GM23338 (cell line): Measurements from ENCODE around the gene MBD5. TPM values are rescaled to one million over a fixed set of nuclear protein-coding genes. Genes with fewer than 3 reads are reported as not detected.

Source experiments
- ATAC-seq: fragments of 200-7000 bp; cut with Tn5 transposase; 3 replicates; pipeline ENCODE4 v1.9.1; 2020
- DNase-seq: peaks from one replicate; pipeline ENCODE4 v3.0.0-alpha.2; 2015; ENCODE audit warnings: low spot score
- H2AFZ ChIP-seq: fragments of 200-600 bp; sonication (generic); 2 replicates; pipeline ENCODE4 v1.8.0; 2016; ENCODE audit warnings: antibody characterized with exemption, mild to moderate bottlenecking, moderate library complexity
- H3F3A ChIP-seq: fragments of 200-600 bp; sonication (generic); replicated peaks from 2 replicates; pipeline ENCODE4 v1.8.0; 2017; ENCODE audit warnings: antibody characterized with exemption, mixed run types, low read depth
- H3K27ac ChIP-seq: fragments of 200-600 bp; sonication (generic); 2 replicates; pipeline ENCODE4 v1.6.1; 2016; ENCODE audit warnings: low read depth
- H3K27me3 ChIP-seq: fragments of 200-600 bp; sonication (generic); 2 replicates; pipeline ENCODE4 v1.8.0; 2016; ENCODE audit warnings: mild to moderate bottlenecking, mixed run types, moderate library complexity; ENCODE audit not compliant: insufficient read depth
- H3K36me3 ChIP-seq: fragments of 200-600 bp; sonication (generic); 2 replicates; pipeline ENCODE4 v1.8.0; 2016; ENCODE audit warnings: mild to moderate bottlenecking; ENCODE audit not compliant: insufficient read depth
- H3K4me1 ChIP-seq: fragments of 200-600 bp; sonication (generic); 2 replicates; pipeline ENCODE4 v1.8.0; 2016; ENCODE audit warnings: mild to moderate bottlenecking, moderate library complexity; ENCODE audit not compliant: insufficient read depth
- H3K4me2 ChIP-seq: fragments of 200-600 bp; sonication (generic); 2 replicates; pipeline ENCODE4 v1.7.1; 2017; ENCODE audit warnings: mixed run types
- H3K4me3 ChIP-seq: fragments of 200-600 bp; sonication (generic); 2 replicates; pipeline ENCODE4 v1.6.1; 2016; ENCODE audit warnings: mixed run types
- H3K79me2 ChIP-seq: fragments of 200-600 bp; sonication (generic); replicated peaks from 2 replicates; pipeline ENCODE4 v1.8.0; 2017; ENCODE audit warnings: mild to moderate bottlenecking; ENCODE audit not compliant: insufficient read depth
- H3K9me2 ChIP-seq: fragments of 200-600 bp; sonication (generic); 2 replicates; pipeline ENCODE4 v1.8.0; 2017; ENCODE audit not compliant: insufficient read depth
- H4K20me1 ChIP-seq: fragments of 200-600 bp; sonication (generic); replicated peaks from 2 replicates; pipeline ENCODE4 v1.8.0; 2017; ENCODE audit warnings: mild to moderate bottlenecking; ENCODE audit not compliant: insufficient read depth
- H3K27ac Mint-ChIP-seq: 2 replicates; pipeline ENCODE4 v1.8.0; 2020; ENCODE audit warnings: inconsistent platforms, mild to moderate bottlenecking, moderate library complexity, mixed read lengths
- H3K27me3 Mint-ChIP-seq: 3 replicates; pipeline ENCODE4 v1.8.0; 2022; ENCODE audit warnings: low read depth, mild to moderate bottlenecking, moderate library complexity, mixed read lengths, inconsistent platforms; ENCODE audit not compliant: insufficient read depth, poor library complexity
- H3K36me3 Mint-ChIP-seq: 3 replicates; pipeline ENCODE4 v1.8.0; 2021; ENCODE audit warnings: low read depth, mild to moderate bottlenecking, inconsistent platforms, moderate library complexity, mixed read lengths
- H3K4me1 Mint-ChIP-seq: 3 replicates; pipeline ENCODE4 v1.8.0; 2020; ENCODE audit warnings: mild to moderate bottlenecking, inconsistent platforms, mixed read lengths
- H3K4me3 Mint-ChIP-seq: 3 replicates; pipeline ENCODE4 v1.8.0; 2021; ENCODE audit warnings: moderate library complexity, mild to moderate bottlenecking, inconsistent platforms, mixed read lengths
- H3K9me3 Mint-ChIP-seq: 3 replicates; pipeline ENCODE4 v1.8.0; 2020; ENCODE audit warnings: moderate library complexity, mild to moderate bottlenecking, inconsistent platforms, mixed read lengths
- CREB1 ChIP-seq: fragments of 250-450 bp; sonication (Bioruptor Pico); IDR thresholded peaks from 2 replicates; pipeline ENCODE4 v1.5.0; 2020; ENCODE audit warnings: low read depth, mild to moderate bottlenecking, moderate library complexity
- CTCF ChIP-seq, 2 experiments: fragments of 200-600 bp in 1 of 2; sonication (generic) in 1 of 2; conservative IDR thresholded peaks; 2 replicates each; pipeline versions ENCODE4 v1.5.1 to v1.6.1; 2016 to 2017; ENCODE audit warnings: antibody characterized with exemption in 2 of 2, low read depth in 2 of 2, mild to moderate bottlenecking in 2 of 2, moderate library complexity in 1 of 2
- ETS1 ChIP-seq: IDR thresholded peaks from 2 replicates; pipeline ENCODE4 v1.6.1; 2016; ENCODE audit warnings: antibody characterized with exemption
- EZH2 ChIP-seq: fragments of 200-600 bp; sonication (generic); IDR thresholded peaks from one replicate; pipeline ENCODE4 v1.8.0; 2017; ENCODE audit warnings: antibody characterized with exemption, mild to moderate bottlenecking, low read depth; ENCODE audit not compliant: unreplicated experiment
- EZH2phosphoT487 ChIP-seq: fragments of 200-600 bp; sonication (generic); IDR thresholded peaks from one replicate; pipeline ENCODE4 v1.8.1; 2018; ENCODE audit warnings: antibody characterized with exemption; ENCODE audit not compliant: unreplicated experiment
- JUNB ChIP-seq: IDR thresholded peaks from one replicate; pipeline ENCODE4 v1.6.1; 2016; ENCODE audit warnings: antibody characterized with exemption; ENCODE audit not compliant: unreplicated experiment
- NANOG ChIP-seq: IDR thresholded peaks from 2 replicates; pipeline ENCODE4 v1.6.1; 2016; ENCODE audit warnings: antibody characterized with exemption, borderline replicate concordance
- POLR2AphosphoS5 ChIP-seq: IDR thresholded peaks from 2 replicates; pipeline ENCODE4 v1.6.1; 2016; ENCODE audit warnings: antibody characterized with exemption, low read depth
- REST ChIP-seq: IDR thresholded peaks from one replicate; pipeline ENCODE4 v1.6.1; 2018; ENCODE audit warnings: antibody characterized with exemption; ENCODE audit not compliant: unreplicated experiment
- STAT1 ChIP-seq: IDR thresholded peaks from one replicate; pipeline ENCODE4 v1.6.1; 2016; ENCODE audit warnings: antibody characterized with exemption; ENCODE audit not compliant: unreplicated experiment
- ZNF114 ChIP-seq: fragments of 250-450 bp; sonication (Bioruptor Pico); IDR thresholded peaks from 2 replicates; pipeline ENCODE4 v1.5.0; 2020; ENCODE audit warnings: mild to moderate bottlenecking, moderate library complexity
- ZNF331 ChIP-seq: fragments of 250-450 bp; sonication (Bioruptor Pico); IDR thresholded peaks from 2 replicates; pipeline ENCODE4 v1.5.0; 2020; ENCODE audit warnings: low read depth, mild to moderate bottlenecking, moderate library complexity
- polyA plus RNA-seq: library from polyadenylated mRNA; unstranded; fragments of >200 nt; fragmentation: Nextera tagmentation; extraction: Ambion mirVana; gene quantifications from 2 replicates; pipeline ENCODE4 v1.2.1, GENCODE V29; 2016
- total RNA-seq: library from RNA; depleted of rRNA; stranded (reverse); fragments of >200 nt; shearing (Covaris generic); gene quantifications from 2 replicates; pipeline ENCODE4 v1.2.3, GENCODE V29; 2014
- TF ChIP-seq, protein P1 (sequence below): fragments of 250-450 bp; sonication (Bioruptor Pico); IDR thresholded peaks from 2 replicates; pipeline ENCODE4 v1.5.0; 2020; ENCODE audit warnings: mild to moderate bottlenecking, moderate library complexity

MBD5 gene
- total and polyA plus RNA-seq, 2 experiments from 2014 or later, result 16.2 to 23.1 TPM

DNA sequence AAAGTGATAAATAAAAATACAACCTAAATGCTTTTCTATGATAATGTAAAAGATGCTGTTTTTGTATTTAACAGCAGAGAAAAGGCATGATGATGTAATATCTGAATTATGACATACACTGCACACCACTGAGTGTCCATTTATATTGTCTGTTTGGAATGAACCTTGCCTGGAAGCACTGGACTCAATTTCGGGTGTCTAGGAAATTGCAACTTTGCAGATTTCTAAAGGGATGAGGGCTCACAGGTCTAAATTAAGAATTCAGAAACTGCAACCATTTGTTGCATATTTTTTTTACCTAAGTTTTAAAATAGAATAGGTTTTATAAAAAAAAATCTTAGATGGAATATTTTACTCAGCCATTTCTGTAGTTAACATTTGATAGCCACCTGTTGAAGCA, 492.5 kb downstream of the MBD5 start:
- Histone ChIP-seq H3K4me2 (no peak overlapping the region), H3K27me3 (no peaks in the 10 kb centered on the region), H3K4me3 (no peak overlapping the region), H3K79me2 (no peaks in the 10 kb centered on the region), H4K20me1 (no peaks in the 10 kb centered on the region), H3K9me2 (no peaks in the 10 kb centered on the region), H3F3A (no peaks in the 10 kb centered on the region), H2AFZ (no peak overlapping the region), H3K4me1 (no peaks in the 10 kb centered on the region), H3K36me3 (no peaks in the 10 kb centered on the region), H3K27ac (no peak overlapping the region)
- H3K36me3 Mint-ChIP-seq, result no peaks in the 10 kb centered on the region
- H3K9me3 Mint-ChIP-seq, result no peaks in the 10 kb centered on the region
- no peaks in the 10 kb centered on the region for H3K27me3 Mint-ChIP-seq
- DNase-seq, result no peak
- H3K27ac Mint-ChIP-seq, result no peak overlapping the region
- TF ChIP-seq ETS1 (no peak), EZH2 (no peak), ZNF114 (CRISPR knock-in tag) (no peak), EZH2phosphoT487 (no peak), NANOG (no peak), ZNF331 (CRISPR knock-in tag) (no peak), JUNB (no peak), STAT1 (no peak), CTCF (conservative IDR thresholded peaks at IDR 0.05; ENCODE audit: low read depth in 2 of 2) (no peak), POLR2AphosphoS5 (no peak), CREB1 (CRISPR knock-in tag) (no peak), REST (no peak)
- TF ChIP-seq, protein P1, sequence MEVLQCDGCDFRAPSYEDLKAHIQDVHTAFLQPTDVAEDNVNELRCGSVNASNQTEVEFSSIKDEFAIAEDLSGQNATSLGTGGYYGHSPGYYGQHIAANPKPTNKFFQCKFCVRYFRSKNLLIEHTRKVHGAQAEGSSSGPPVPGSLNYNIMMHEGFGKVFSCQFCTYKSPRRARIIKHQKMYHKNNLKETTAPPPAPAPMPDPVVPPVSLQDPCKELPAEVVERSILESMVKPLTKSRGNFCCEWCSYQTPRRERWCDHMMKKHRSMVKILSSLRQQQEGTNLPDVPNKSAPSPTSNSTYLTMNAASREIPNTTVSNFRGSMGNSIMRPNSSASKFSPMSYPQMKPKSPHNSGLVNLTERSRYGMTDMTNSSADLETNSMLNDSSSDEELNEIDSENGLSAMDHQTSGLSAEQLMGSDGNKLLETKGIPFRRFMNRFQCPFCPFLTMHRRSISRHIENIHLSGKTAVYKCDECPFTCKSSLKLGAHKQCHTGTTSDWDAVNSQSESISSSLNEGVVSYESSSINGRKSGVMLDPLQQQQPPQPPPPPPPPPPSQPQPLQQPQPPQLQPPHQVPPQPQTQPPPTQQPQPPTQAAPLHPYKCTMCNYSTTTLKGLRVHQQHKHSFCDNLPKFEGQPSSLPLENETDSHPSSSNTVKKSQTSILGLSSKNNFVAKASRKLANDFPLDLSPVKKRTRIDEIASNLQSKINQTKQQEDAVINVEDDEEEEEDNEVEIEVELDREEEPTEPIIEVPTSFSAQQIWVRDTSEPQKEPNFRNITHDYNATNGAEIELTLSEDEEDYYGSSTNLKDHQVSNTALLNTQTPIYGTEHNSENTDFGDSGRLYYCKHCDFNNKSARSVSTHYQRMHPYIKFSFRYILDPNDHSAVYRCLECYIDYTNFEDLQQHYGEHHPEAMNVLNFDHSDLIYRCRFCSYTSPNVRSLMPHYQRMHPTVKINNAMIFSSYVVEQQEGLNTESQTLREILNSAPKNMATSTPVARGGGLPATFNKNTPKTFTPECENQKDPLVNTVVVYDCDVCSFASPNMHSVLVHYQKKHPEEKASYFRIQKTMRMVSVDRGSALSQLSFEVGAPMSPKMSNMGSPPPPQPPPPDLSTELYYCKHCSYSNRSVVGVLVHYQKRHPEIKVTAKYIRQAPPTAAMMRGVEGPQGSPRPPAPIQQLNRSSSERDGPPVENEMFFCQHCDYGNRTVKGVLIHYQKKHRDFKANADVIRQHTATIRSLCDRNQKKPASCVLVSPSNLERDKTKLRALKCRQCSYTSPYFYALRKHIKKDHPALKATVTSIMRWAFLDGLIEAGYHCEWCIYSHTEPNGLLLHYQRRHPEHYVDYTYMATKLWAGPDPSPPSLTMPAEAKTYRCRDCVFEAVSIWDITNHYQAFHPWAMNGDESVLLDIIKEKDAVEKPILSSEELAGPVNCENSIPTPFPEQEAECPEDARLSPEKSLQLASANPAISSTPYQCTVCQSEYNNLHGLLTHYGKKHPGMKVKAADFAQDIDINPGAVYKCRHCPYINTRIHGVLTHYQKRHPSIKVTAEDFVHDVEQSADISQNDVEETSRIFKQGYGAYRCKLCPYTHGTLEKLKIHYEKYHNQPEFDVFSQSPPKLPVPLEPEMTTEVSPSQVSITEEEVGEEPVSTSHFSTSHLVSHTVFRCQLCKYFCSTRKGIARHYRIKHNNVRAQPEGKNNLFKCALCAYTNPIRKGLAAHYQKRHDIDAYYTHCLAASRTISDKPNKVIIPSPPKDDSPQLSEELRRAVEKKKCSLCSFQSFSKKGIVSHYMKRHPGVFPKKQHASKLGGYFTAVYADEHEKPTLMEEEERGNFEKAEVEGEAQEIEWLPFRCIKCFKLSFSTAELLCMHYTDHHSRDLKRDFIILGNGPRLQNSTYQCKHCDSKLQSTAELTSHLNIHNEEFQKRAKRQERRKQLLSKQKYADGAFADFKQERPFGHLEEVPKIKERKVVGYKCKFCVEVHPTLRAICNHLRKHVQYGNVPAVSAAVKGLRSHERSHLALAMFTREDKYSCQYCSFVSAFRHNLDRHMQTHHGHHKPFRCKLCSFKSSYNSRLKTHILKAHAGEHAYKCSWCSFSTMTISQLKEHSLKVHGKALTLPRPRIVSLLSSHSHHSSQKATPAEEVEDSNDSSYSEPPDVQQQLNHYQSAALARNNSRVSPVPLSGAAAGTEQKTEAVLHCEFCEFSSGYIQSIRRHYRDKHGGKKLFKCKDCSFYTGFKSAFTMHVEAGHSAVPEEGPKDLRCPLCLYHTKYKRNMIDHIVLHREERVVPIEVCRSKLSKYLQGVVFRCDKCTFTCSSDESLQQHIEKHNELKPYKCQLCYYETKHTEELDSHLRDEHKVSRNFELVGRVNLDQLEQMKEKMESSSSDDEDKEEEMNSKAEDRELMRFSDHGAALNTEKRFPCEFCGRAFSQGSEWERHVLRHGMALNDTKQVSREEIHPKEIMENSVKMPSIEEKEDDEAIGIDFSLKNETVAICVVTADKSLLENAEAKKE (CRISPR knock-in tag), result no peak
- H3K4me3 Mint-ChIP-seq, result no peak overlapping the region
- no peak for ATAC-seq
- H3K4me1 Mint-ChIP-seq, result peaks cover 13% of the 10 kb centered on the region
